Measurements from ENCODE around the gene DIAPH2.

- no peak for TF ChIP-seq CTCF (CRISPR knock-in tag; IDR thresholded peaks at IDR 0.05)
- TF ChIP-seq RNF2 (conservative IDR thresholded peaks at IDR 0.05; ENCODE audit: low read depth), result no peak
- TF ChIP-seq SIN3A (IDR thresholded peaks at IDR 0.05; ENCODE audit: borderline replicate concordance, low read depth, low read length), result no peak
- no peak for TF ChIP-seq ATF3 (CRISPR knock-in tag; IDR thresholded peaks at IDR 0.05)
- no peak for TF ChIP-seq FOXK2 (IDR thresholded peaks at IDR 0.05)
- no peak for TF ChIP-seq NR1H2 (CRISPR knock-in tag; IDR thresholded peaks at IDR 0.05; ENCODE audit: borderline replicate concordance, low read depth)
- no peak for TF ChIP-seq ZNF232 (CRISPR knock-in tag; IDR thresholded peaks at IDR 0.05; ENCODE audit: borderline replicate concordance)
- TF ChIP-seq RXRA (CRISPR knock-in tag; IDR thresholded peaks at IDR 0.05), result no peak
- no peak for TF ChIP-seq ZNF747 (CRISPR knock-in tag; IDR thresholded peaks at IDR 0.05; ENCODE audit: borderline replicate concordance)
- no peak for TF ChIP-seq ELF1 (CRISPR knock-in tag; IDR thresholded peaks at IDR 0.05)
- TF ChIP-seq PREB (CRISPR knock-in tag; IDR thresholded peaks at IDR 0.05), result no peak
Measured at GRCh38 chrX:96791559-96791958, 106.9 kb downstream of the DIAPH2 start.

All from HepG2 (cell line).